B cell (primary cell): ENCODE measurements around the gene ABCC5. TPM values are rescaled to one million over a fixed set of nuclear protein-coding genes. Genes with fewer than 3 reads are reported as not detected.

Source experiments
- ATAC-seq: fragments of 200-7000 bp; cut with Tn5 transposase; one replicate; pipeline ENCODE4 v1.10.0; 2021; ENCODE audit warnings: low read depth, mild to moderate bottlenecking, moderate number of reproducible peaks, moderate library complexity
- CTCF ChIA-PET: fragments of 350-600 bp; sonication (Branson Sonifier 250); formaldehyde crosslinking; loops from one replicate; lab custom pipeline; 2021; ENCODE audit warnings: antibody characterized with exemption, inconsistent platforms; lab: Charles Lee
- POLR2A ChIA-PET: fragments of 350-600 bp; sonication (Branson Sonifier 250); formaldehyde crosslinking; loops from one replicate; lab custom pipeline; 2021; ENCODE audit warnings: antibody characterized with exemption; lab: Charles Lee
- DNase-seq: peaks from one replicate; pipeline ENCODE4 v3.0.0; 2013
- H2AFZ ChIP-seq: 2 replicates; pipeline ENCODE4 v1.6.1; 2012; ENCODE audit warnings: mild to moderate bottlenecking, low read depth, low read length; ENCODE audit not compliant: insufficient read depth, poor library complexity, severe bottlenecking
- H3K27ac ChIP-seq, 2 donors: 1 replicate in 1 of 2; 2 replicates in 1 of 2; pipeline ENCODE4 v1.5.1; 2012 to 2013; ENCODE audit warnings: low read length in 2 of 2, mild to moderate bottlenecking in 2 of 2, moderate library complexity in 1 of 2
- H3K27me3 ChIP-seq, 4 experiments: fragments of 200-600 bp in 1 of 4; sonication (generic) in 1 of 4; replicated peaks in 1 of 4; 1 replicate in 2 of 4; 2 replicates in 2 of 4; pipeline versions ENCODE4 v1.6.1 to v1.7.0; 2013 to 2016; ENCODE audit warnings: low read length in 3 of 4, mild to moderate bottlenecking in 2 of 4, mixed read lengths in 1 of 4, moderate library complexity in 1 of 4; ENCODE audit not compliant: insufficient read depth in 4 of 4, control insufficient read depth in 3 of 4; ENCODE audit errors: control extremely low read depth in 1 of 4
- H3K36me3 ChIP-seq, 2 experiments: replicated peaks in 1 of 2; 1 replicate in 1 of 2; 2 replicates in 1 of 2; pipeline versions ENCODE4 v1.6.1 to v1.7.1; 2013; ENCODE audit warnings: low read length in 1 of 2; ENCODE audit not compliant: insufficient read depth in 2 of 2, control insufficient read depth in 1 of 2; ENCODE audit errors: control extremely low read depth in 1 of 2, extremely low read depth in 1 of 2
- H3K4me1 ChIP-seq, 2 donors: fragments of 200-600 bp in 1 of 2; sonication (generic) in 1 of 2; 1 replicate in 1 of 2; 2 replicates in 1 of 2; pipeline versions ENCODE4 v1.5.1 to v1.6.1; 2013 to 2017; ENCODE audit warnings: low read length in 2 of 2; ENCODE audit not compliant: control insufficient read depth in 2 of 2, insufficient read depth in 2 of 2
- H3K4me2 ChIP-seq: replicated peaks from 2 replicates; pipeline ENCODE3; 2012; ENCODE audit warnings: mild to moderate bottlenecking, low read depth, low read length; ENCODE audit not compliant: poor library complexity, severe bottlenecking
- H3K4me3 ChIP-seq, 5 experiments: fragments of 200-600 bp in 1 of 5; sonication (generic) in 1 of 5; 1 replicate in 3 of 5; 2 replicates in 2 of 5; pipeline versions ENCODE4 v1.5.1 to v1.7.0; 2011 to 2016; ENCODE audit warnings: low read length in 4 of 5, mild to moderate bottlenecking in 4 of 5, low read depth in 2 of 5, control low read depth in 1 of 5, moderate library complexity in 1 of 5; ENCODE audit not compliant: insufficient read depth in 1 of 5; ENCODE audit errors: control extremely low read depth in 1 of 5, extremely low read depth in 1 of 5
- H3K79me2 ChIP-seq: fragments of 200-600 bp; sonication (generic); one replicate; pipeline ENCODE4 v1.6.0; 2016; ENCODE audit warnings: low read length; ENCODE audit not compliant: control insufficient read depth, insufficient read depth
- H3K9ac ChIP-seq: fragments of 200-600 bp; sonication (generic); 2 replicates; pipeline ENCODE4 v1.6.1; 2017; ENCODE audit warnings: mild to moderate bottlenecking, low read length, moderate library complexity
- H3K9me3 ChIP-seq, 3 donors: one replicate each; pipeline versions ENCODE4 v1.6.1 to v1.7.1; 2013; ENCODE audit warnings: low read length in 2 of 3; ENCODE audit not compliant: control insufficient read depth in 2 of 3, insufficient read depth in 1 of 3; ENCODE audit errors: control extremely low read depth in 1 of 3
- H4K20me1 ChIP-seq: 2 replicates; pipeline ENCODE4 v1.6.0; 2012; ENCODE audit warnings: mild to moderate bottlenecking, low read length; ENCODE audit not compliant: insufficient read depth, control insufficient read depth, poor library complexity, severe bottlenecking
- H3K27ac Mint-ChIP-seq: one replicate; pipeline ENCODE4 v1.8.0; 2021; ENCODE audit warnings: mixed read lengths
- H3K27me3 Mint-ChIP-seq: one replicate; pipeline ENCODE4 v1.8.0; 2021; ENCODE audit warnings: mixed read lengths
- H3K4me1 Mint-ChIP-seq: one replicate; pipeline ENCODE4 v1.8.0; 2021; ENCODE audit warnings: mixed read lengths
- H3K4me3 Mint-ChIP-seq: one replicate; pipeline ENCODE4 v1.8.0; 2021; ENCODE audit warnings: mixed read lengths
- H3K9me3 Mint-ChIP-seq: one replicate; pipeline ENCODE4 v1.8.0; 2022; ENCODE audit warnings: mixed read lengths; ENCODE audit not compliant: insufficient read depth
- EZH2 ChIP-seq: IDR thresholded peaks from 2 replicates; pipeline ENCODE4 v1.6.1; 2012; ENCODE audit warnings: borderline replicate concordance, low read depth, mild to moderate bottlenecking, moderate library complexity, low read length; ENCODE audit not compliant: insufficient read depth, poor library complexity, severe bottlenecking
- WGBS: methylation state at CpG from one replicate; pipeline ENCODE4 v1.1.5; 2013; ENCODE audit warnings: missing lambda C conversion rate; ENCODE audit not compliant: insufficient coverage; 5-methylcytosine and 5-hydroxymethylcytosine counted together
- intact Hi-C: fragments of 100-400 bp; cut with micrococcal nuclease; formaldehyde crosslinking; loops from one replicate; pipeline ENCODE4 v1.10.0; 2022
- polyA plus RNA-seq: library from polyadenylated mRNA; depleted of rRNA; stranded (reverse); fragments of >200 nt; gene quantifications from 2 replicates; pipeline ENCODE4 v1.2.3, GENCODE V29; 2012
- total RNA-seq, 2 donors: library from RNA; stranded (reverse); fragments of 120-200 nt in 1 of 2; gene quantifications; 1 replicate in 1 of 2; 2 replicates in 1 of 2; pipeline versions ENCODE4 v1.2.3 to v1.2.4, GENCODE V29; 2013 to 2022
- TF ChIP-seq, protein P1 (sequence below): fragments of 200-600 bp; IDR thresholded peaks from one replicate; pipeline ENCODE4 v1.8.0; 2022; ENCODE audit warnings: antibody characterized with exemption, mild to moderate bottlenecking

Gene ABCC5
- total and polyA plus RNA-seq, 2 donors (not counting 1 experiment from before 2014, with no cell fraction given): 13.4 to 29.5 TPM

DNA sequence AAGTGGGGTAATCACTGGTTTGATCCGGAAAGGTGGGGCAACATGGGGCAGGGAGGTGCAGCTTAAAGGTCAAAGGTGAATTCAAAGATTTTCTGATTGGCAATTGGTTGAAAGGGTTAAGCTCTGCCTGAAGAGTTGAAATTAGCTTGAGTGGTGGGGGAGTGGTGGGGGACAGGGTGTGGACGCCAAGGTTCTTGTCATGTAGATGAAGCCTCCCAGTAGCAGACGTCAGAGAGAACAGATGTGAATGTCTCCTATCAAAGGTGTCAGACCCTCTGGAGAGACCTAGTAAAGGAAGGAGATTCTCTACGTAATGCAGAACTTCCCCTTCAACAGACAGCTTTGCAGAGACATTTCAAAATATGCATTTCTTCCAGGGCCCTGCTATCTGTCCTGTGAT, 62.8 kb downstream of the ABCC5 start:
- no peak overlapping the region for H3K27ac Mint-ChIP-seq

DNA sequence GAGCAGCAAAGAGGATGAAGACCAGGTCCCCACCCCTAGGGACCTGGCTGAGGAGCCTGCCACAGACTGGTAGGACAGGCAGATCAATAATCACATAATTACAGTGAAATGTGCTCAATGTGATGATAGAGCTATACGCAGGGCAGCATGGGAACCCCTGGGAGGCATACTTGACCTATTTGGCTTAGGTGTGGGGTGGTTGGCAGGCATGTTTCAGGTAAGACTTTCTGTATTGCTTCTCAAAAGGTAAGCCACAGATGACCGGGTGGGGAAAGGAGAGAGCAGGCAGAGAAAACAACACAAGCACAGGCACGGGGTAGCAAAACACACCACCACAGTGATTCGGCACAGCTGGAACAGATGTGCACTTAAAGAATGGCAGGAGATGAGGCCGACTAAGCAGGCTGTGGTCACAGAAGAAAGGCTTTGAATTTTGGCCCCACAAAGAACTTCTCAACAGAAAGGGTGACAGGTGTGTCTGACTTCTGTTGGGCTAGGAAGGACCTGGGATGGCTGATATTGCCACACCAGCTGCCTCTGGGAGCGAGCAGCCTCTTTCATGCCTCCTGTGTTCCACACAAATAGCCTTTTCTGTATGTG, 64.1 kb downstream of the ABCC5 start:
- TF ChIP-seq, protein P1, sequence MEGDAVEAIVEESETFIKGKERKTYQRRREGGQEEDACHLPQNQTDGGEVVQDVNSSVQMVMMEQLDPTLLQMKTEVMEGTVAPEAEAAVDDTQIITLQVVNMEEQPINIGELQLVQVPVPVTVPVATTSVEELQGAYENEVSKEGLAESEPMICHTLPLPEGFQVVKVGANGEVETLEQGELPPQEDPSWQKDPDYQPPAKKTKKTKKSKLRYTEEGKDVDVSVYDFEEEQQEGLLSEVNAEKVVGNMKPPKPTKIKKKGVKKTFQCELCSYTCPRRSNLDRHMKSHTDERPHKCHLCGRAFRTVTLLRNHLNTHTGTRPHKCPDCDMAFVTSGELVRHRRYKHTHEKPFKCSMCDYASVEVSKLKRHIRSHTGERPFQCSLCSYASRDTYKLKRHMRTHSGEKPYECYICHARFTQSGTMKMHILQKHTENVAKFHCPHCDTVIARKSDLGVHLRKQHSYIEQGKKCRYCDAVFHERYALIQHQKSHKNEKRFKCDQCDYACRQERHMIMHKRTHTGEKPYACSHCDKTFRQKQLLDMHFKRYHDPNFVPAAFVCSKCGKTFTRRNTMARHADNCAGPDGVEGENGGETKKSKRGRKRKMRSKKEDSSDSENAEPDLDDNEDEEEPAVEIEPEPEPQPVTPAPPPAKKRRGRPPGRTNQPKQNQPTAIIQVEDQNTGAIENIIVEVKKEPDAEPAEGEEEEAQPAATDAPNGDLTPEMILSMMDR: no peak
- no peak for TF ChIP-seq EZH2
- Histone ChIP-seq H3K79me2 (no peaks in the 10 kb centered on the region), H3K4me1 (no peaks in the 10 kb centered on the region), H3K27ac (no peak overlapping the region), H3K4me3 (no peak overlapping the region), H3K36me3 (peaks cover 1 to 15% of the 10 kb centered on the region in 2 experiments), H4K20me1 (no peaks in the 10 kb centered on the region), H3K9me3 (no peaks in the 10 kb centered on the region), H3K4me2 (no peak overlapping the region), H2AFZ (no peak overlapping the region), H3K27me3 (no peaks in the 10 kb centered on the region), H3K9ac (no peak overlapping the region)
- intact Hi-C loops: no loop called here
- WGBS: 65% methylated on average over 4 of the region's 6 CpGs
- Mint-ChIP-seq H3K27ac (no peak overlapping the region), H3K27me3 (no peaks in the 10 kb centered on the region), H3K4me1 (no peaks in the 10 kb centered on the region), H3K9me3 (no peaks in the 10 kb centered on the region), H3K4me3 (no peak overlapping the region)
- ChIA-PET POLR2A (no interaction called here), CTCF (no interaction called here)
- ATAC-seq: no peak
- DNase-seq: no peak

More for the DNA sequence above, 62.8 kb downstream of the ABCC5 start:
- no peaks in the 10 kb centered on the region for H3K79me2 ChIP-seq
- no peak overlapping the region for H3K4me3 ChIP-seq
- intact Hi-C loops: no loop called here
- ATAC-seq: no peak
- TF ChIP-seq EZH2: no peak
- TF ChIP-seq, protein P1: no peak
- Mint-ChIP-seq H3K4me3 (no peak overlapping the region), H3K27me3 (no peaks in the 10 kb centered on the region), H3K9me3 (no peaks in the 10 kb centered on the region), H3K4me1 (no peaks in the 10 kb centered on the region)
- no peak for DNase-seq
- H3K27ac ChIP-seq: no peak overlapping the region
- H3K27me3 ChIP-seq: no peaks in the 10 kb centered on the region
- no peak overlapping the region for H3K4me2 ChIP-seq
- no peaks in the 10 kb centered on the region for H4K20me1 ChIP-seq
- no peaks in the 10 kb centered on the region for H3K4me1 ChIP-seq
- no peak overlapping the region for H3K9ac ChIP-seq
- POLR2A ChIA-PET: no interaction called here
- H2AFZ ChIP-seq: no peak overlapping the region
- peaks cover 1 to 10% of the 10 kb centered on the region in 2 experiments for H3K36me3 ChIP-seq
- WGBS: 67% methylated on average over 3 of the region's 4 CpGs
- no peaks in the 10 kb centered on the region for H3K9me3 ChIP-seq
- CTCF ChIA-PET: no interaction called here
